Parathyroid adenoma (tissue), 2 donors: ENCODE data around the gene ITCH.
"Not testable (repeated sequence)": the region's sequence is repeated elsewhere in the genome, so short reads cannot be mapped to it uniquely, and the experiment has no call there.

Experiments used
- H2AFZ ChIP-seq: fragments of 300-600 bp; sonication (generic); one replicate; pipeline ENCODE4 v1.7.0; 2017; ENCODE audit warnings: antibody characterized with exemption, mild to moderate bottlenecking
- H3K27ac ChIP-seq: fragments of 300-600 bp; sonication (generic); one replicate; pipeline ENCODE4 v1.7.0; 2017
- H3K27me3 ChIP-seq: fragments of 300-600 bp; sonication (generic); one replicate; pipeline ENCODE4 v1.7.0; 2017; ENCODE audit warnings: low read length; ENCODE audit not compliant: control insufficient read depth, insufficient read depth
- H3K36me3 ChIP-seq: fragments of 300-600 bp; sonication (generic); one replicate; pipeline ENCODE4 v1.7.0; 2017; ENCODE audit warnings: low read length; ENCODE audit not compliant: control insufficient read depth, insufficient read depth
- H3K4me1 ChIP-seq: fragments of 300-600 bp; sonication (generic); one replicate; pipeline ENCODE4 v1.7.0; 2017; ENCODE audit warnings: control low read depth
- H3K4me2 ChIP-seq: fragments of 300-600 bp; sonication (generic); one replicate; pipeline ENCODE4 v1.7.0; 2017; ENCODE audit warnings: low read length
- H3K4me3 ChIP-seq: fragments of 300-600 bp; sonication (generic); one replicate; pipeline ENCODE4 v1.7.0; 2017; ENCODE audit warnings: low read depth, low read length
- H3K79me2 ChIP-seq: fragments of 300-600 bp; sonication (generic); one replicate; pipeline ENCODE4 v1.7.0; 2017; ENCODE audit warnings: control low read depth
- H3K9ac ChIP-seq: fragments of 300-600 bp; sonication (generic); one replicate; pipeline ENCODE4 v1.7.0; 2017; ENCODE audit warnings: mild to moderate bottlenecking
- H3K9me3 ChIP-seq: fragments of 300-600 bp; sonication (generic); one replicate; pipeline ENCODE4 v1.7.0; 2017; ENCODE audit warnings: low read length; ENCODE audit not compliant: control insufficient read depth
- TF ChIP-seq, protein P1 (sequence below): fragments of 300-600 bp; sonication (generic); IDR thresholded peaks from one replicate; pipeline ENCODE4 v1.7.0; 2017; ENCODE audit warnings: antibody characterized with exemption, mild to moderate bottlenecking
- donor health status: primary hyperparathyroidism.

The ITCH gene

DNA sequence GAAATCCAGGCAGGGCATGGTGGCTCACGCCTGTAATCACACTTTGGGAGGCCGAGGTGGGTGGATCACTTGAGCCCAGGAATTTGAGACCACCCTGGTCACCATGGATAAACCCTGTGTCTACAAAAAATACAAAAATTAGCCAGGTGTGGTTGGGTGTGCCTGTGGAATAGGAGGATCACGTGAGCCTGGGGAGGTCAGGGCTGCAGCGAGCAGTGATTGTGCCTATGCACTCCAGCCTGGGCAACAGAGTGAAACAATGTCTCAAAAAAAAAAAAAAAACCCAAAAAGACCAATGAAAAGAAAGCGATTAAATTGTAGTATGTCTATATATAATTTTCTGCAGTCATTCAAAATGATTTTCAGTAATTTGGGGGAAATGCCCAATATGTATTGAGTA is 70.3 kb downstream of the ITCH start:
- Histone ChIP-seq H3K9ac (no peak overlapping the region), H3K4me1 (peaks cover 5% of the 10 kb centered on the region), H3K79me2 (peaks cover 15% of the 10 kb centered on the region), H3K4me2 (no peak overlapping the region), H3K27ac (no peak overlapping the region), H3K36me3 (no peaks in the 10 kb centered on the region), H3K4me3 (no peak overlapping the region), H2AFZ (no peak overlapping the region), H3K27me3 (no peaks in the 10 kb centered on the region), H3K9me3 (no peaks in the 10 kb centered on the region)
- TF ChIP-seq, protein P1, sequence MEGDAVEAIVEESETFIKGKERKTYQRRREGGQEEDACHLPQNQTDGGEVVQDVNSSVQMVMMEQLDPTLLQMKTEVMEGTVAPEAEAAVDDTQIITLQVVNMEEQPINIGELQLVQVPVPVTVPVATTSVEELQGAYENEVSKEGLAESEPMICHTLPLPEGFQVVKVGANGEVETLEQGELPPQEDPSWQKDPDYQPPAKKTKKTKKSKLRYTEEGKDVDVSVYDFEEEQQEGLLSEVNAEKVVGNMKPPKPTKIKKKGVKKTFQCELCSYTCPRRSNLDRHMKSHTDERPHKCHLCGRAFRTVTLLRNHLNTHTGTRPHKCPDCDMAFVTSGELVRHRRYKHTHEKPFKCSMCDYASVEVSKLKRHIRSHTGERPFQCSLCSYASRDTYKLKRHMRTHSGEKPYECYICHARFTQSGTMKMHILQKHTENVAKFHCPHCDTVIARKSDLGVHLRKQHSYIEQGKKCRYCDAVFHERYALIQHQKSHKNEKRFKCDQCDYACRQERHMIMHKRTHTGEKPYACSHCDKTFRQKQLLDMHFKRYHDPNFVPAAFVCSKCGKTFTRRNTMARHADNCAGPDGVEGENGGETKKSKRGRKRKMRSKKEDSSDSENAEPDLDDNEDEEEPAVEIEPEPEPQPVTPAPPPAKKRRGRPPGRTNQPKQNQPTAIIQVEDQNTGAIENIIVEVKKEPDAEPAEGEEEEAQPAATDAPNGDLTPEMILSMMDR: no peak

DNA sequence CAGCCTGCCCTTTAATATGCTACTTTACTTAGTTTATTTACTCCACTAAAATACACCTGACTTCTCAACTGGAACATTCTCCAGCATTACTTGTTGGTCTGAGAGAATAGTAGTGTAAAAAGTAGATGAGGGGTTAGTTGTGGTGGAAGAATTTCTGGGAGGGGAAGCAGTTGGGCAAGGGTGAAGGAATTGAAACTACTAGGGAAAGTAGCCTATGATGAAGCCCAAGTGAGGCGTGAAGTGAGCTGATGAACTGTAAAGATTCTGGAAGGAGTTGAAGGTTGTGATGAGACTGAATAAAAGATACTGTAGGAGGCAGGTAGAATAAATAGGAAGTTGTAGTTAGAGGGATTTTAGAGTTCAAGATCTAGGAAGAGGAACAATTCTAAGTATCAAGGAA is 72.5 kb downstream of the ITCH start:
- no peaks in the 10 kb centered on the region for H3K27me3 ChIP-seq
- no peak overlapping the region for H2AFZ ChIP-seq
- no peak overlapping the region for H3K9ac ChIP-seq
- H3K79me2 ChIP-seq: peaks cover 9% of the 10 kb centered on the region
- H3K4me1 ChIP-seq: peaks cover 5% of the 10 kb centered on the region
- no peaks in the 10 kb centered on the region for H3K9me3 ChIP-seq
- H3K27ac ChIP-seq: no peak overlapping the region
- no peaks in the 10 kb centered on the region for H3K36me3 ChIP-seq
- no peak overlapping the region for H3K4me2 ChIP-seq
- H3K4me3 ChIP-seq: no peak overlapping the region
- TF ChIP-seq, protein P1: no peak

DNA sequence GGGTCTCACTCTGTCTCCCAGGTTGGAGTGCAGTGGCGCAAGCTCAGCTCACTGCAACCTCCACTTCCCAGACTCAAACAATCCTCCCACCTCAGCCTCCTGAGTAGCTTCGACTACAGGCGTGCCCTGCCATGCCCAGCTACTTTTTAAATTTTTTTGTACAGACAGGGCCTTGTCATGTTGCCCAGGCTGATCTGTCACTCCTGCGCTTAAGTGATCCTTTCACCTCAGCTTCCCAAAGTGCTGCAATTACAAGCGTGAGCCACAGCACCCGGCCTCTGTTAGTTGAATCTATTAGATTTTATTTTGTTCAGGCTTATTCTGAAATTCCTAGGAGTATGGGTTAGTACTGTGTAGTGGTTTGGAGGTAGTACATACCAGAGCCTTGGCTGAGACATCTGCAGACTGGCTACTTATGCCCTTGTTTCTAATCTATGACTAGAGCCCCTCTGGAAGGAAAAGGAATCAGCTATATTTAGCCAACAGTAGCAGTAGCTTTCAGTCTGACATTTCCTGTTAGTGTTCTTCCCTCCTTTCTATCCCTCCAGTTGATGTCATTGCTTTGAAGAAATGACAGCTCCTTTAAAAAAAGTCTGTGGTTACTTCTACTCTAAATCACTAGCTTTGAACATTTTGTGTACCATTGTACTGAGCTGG is 74.4 kb downstream of the ITCH start:
- Histone ChIP-seq H3K9me3 (no peaks in the 10 kb centered on the region), H2AFZ (no peak overlapping the region), H3K27ac (no peak overlapping the region), H3K27me3 (no peaks in the 10 kb centered on the region), H3K9ac (no peak overlapping the region), H3K4me2 (no peak overlapping the region), H3K79me2 (peaks cover 7% of the 10 kb centered on the region), H3K4me3 (no peak overlapping the region), H3K36me3 (no peaks in the 10 kb centered on the region), H3K4me1 (peaks cover 5% of the 10 kb centered on the region)
- TF ChIP-seq, protein P1: no peak

DNA sequence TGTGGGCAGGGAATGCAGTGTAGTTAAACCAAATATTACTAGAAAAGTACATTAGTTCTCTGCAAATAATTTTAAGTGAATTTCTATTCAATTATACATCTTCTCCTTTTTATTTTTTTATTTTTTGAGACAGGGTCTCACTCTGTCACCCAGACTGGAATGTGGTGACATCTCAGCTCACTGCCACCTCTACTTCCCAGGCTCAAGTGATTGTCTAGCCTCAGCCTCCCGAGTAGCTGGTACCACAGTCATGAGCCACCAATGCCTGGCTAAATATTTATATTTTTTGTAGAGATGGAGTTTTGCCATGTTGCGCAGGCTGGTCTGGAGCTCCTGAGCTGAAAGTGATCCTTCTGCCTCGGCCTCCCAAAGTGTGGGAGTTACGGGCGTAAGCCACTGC is 76.1 kb downstream of the ITCH start:
- no peak overlapping the region for H2AFZ ChIP-seq
- TF ChIP-seq, protein P1: no peak
- peaks cover 5% of the 10 kb centered on the region for H3K4me1 ChIP-seq
- no peaks in the 10 kb centered on the region for H3K27me3 ChIP-seq
- H3K9me3 ChIP-seq: no peaks in the 10 kb centered on the region
- H3K4me3 ChIP-seq: no peak overlapping the region
- no peaks in the 10 kb centered on the region for H3K36me3 ChIP-seq
- no peak overlapping the region for H3K9ac ChIP-seq
- H3K79me2 ChIP-seq: no peaks in the 10 kb centered on the region
- no peak overlapping the region for H3K27ac ChIP-seq
- no peak overlapping the region for H3K4me2 ChIP-seq

DNA sequence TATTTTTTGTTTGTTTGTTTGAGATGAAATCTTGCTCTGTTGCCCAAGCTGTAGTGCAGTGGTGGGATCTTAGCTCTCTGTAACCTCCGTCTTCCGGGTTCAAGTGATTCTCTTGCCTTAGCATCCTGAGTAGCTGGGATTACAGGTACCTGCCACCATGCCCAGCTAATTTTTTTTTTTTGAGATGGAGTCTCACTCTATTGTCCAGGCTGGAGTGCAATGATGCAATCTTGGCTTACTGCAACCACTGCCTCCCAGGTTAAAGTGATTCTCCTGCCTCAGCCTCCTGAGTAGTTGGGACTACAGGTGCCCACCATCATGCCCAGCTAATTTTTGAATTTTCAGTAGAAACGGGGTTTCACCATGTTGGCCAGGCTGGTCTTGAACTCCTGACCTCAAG is 78.3 kb downstream of the ITCH start:
- H2AFZ ChIP-seq, H3K4me1 ChIP-seq, H3K27me3 ChIP-seq, H3K4me2 ChIP-seq, H3K4me3 ChIP-seq, H3K36me3 ChIP-seq, H3K79me2 ChIP-seq, H3K9ac ChIP-seq, H3K27ac ChIP-seq, H3K9me3 ChIP-seq: not testable (repeated sequence)
